ENCODE measurements around the gene AURKAIP1. TPM values are rescaled to one million over a fixed set of nuclear protein-coding genes. Genes with fewer than 3 reads are reported as not detected.

Gene AURKAIP1
- total and polyA plus RNA-seq, 9 of the 15 experiments (the other 6 are each of a cell fraction or from before 2014, with no cell fraction given), result 7.8 to 478 (median 92.0) TPM

DNA sequence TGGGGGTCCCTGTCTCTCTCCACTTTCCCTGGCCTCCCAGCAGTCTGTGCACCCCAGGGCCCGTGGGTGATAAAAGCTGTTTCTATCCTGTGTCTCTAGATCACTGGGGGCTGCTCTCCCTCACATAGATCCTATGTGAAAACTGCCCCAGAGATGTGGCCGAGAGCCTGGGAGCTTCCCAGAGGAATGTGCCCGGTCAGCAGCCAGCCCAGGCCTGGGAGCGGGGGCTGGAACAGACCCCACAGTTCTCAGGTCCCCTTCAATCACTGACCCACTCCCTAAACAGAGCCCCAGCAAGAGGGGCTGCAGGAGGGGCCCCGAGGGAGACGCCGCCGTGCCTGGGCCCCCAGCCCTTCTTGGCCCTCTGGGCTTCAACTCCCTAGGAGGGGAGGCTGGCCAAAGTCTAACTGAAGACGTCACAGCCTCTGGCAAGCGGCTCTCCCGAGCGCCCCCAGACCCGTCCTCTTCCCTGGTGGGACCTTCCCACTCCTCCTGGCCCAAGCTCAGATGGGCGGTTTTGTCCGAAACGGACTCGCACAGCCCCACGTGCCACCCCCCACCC, 17.1 kb downstream of the AURKAIP1 start:
- BruUV-seq (replicated peaks), result TSS peak; percentile 81
- Histone ChIP-seq H3K9me3 (replicated peaks; ENCODE audit: control insufficient read depth, insufficient read depth, low read depth, low read length) (0 out of 2 replicates have a peak, but pooled peaks cover 2% of the 10 kb centered on the region), H3K27ac (ENCODE audit: extremely low read depth, low read depth, low read length) (peak overlapping the region; percentile 74), H3K9me1 (ENCODE audit: control insufficient read depth, insufficient read depth, low read length) (no peaks in the 10 kb centered on the region), H3K4me2 (ENCODE audit: insufficient read depth, low read length) (peak overlapping the region; percentile 71), H2AFZ (ENCODE audit: low read depth, low read length) (peak overlapping the region; percentile 99), H3K9ac (ENCODE audit: insufficient read depth in 1 of 2, low read depth in 2 of 2, low read length in 2 of 2) (peak overlapping the region; percentile 74 to 89), H3K4me1 (replicated peaks in 1 of 2; ENCODE audit: control insufficient read depth in 2 of 2, insufficient read depth in 2 of 2, low read length in 2 of 2) (peaks cover 19 to 86% of the 10 kb centered on the region in 2 experiments), H4K20me1 (replicated peaks; ENCODE audit: control insufficient read depth, insufficient read depth, low read length) (no peaks in the 10 kb centered on the region), H3K4me3 (peak overlapping the region; percentile 33), H3K36me3 (ENCODE audit: control insufficient read depth, insufficient read depth, low read length) (no peaks in the 10 kb centered on the region), H3K27me3 (ENCODE audit: control insufficient read depth in 2 of 2, insufficient read depth in 2 of 2, low read length in 2 of 2) (no peaks in the 10 kb centered on the region; a peak in 1 of 5 replicates), H3K79me2 (ENCODE audit: control insufficient read depth, insufficient read depth, low read length) (peaks cover 10% of the 10 kb centered on the region; the same call in 2 of the 3 replicates)
- ATAC-seq (peak; percentile 6), DNase-seq (ENCODE audit: extremely low read depth in 1 of 4, low spot score in 3 of 4) (no peak), FAIRE-seq (peak; percentile 6)
- ChIA-PET CTCF (ENCODE audit: low intra/inter-chr PET ratio) (no interaction called here), POLR2A (interaction anchor here (1.0 to 1.3 kb wide), 2 partner anchors 12 to 14 kb away, joined by 3 to 5 read pairs; no protein-coding TSS in a partner anchor)
- intact Hi-C loops (cut with micrococcal nuclease), result no loop called here
- in situ Hi-C loops (cut with MboI), result no loop called here
- 40% methylated on average over 18 of the region's 18 CpGs for WGBS (ENCODE audit: insufficient coverage, low coverage, missing lambda C conversion rate)
- TF ChIP-seq HNRNPUL1 (IDR thresholded peaks at IDR 0.05; ENCODE audit: low read length) (no peak), TBP (optimal IDR thresholded peaks at IDR 0.05; ENCODE audit: low read depth, low read length) (no peak), ARNT (IDR thresholded peaks at IDR 0.05) (0 out of 4 replicates have a peak, but pooled peaks of 1 of the 2 experiments have one; percentile 11), KLF13 (tag; IDR thresholded peaks at IDR 0.05; ENCODE audit: borderline replicate concordance, low read depth) (no peak), ZNF766 (CRISPR knock-in tag; conservative IDR thresholded peaks at IDR 0.05) (no peak), ZNF561 (CRISPR knock-in tag; conservative IDR thresholded peaks at IDR 0.05) (no peak), NR4A1 (CRISPR knock-in tag; IDR thresholded peaks at IDR 0.05) (no peak), NR4A1 (tag; IDR thresholded peaks at IDR 0.05) (no peak), RNF2 (IDR thresholded peaks at IDR 0.05) (no peak)
- TF ChIP-seq, protein P1, sequence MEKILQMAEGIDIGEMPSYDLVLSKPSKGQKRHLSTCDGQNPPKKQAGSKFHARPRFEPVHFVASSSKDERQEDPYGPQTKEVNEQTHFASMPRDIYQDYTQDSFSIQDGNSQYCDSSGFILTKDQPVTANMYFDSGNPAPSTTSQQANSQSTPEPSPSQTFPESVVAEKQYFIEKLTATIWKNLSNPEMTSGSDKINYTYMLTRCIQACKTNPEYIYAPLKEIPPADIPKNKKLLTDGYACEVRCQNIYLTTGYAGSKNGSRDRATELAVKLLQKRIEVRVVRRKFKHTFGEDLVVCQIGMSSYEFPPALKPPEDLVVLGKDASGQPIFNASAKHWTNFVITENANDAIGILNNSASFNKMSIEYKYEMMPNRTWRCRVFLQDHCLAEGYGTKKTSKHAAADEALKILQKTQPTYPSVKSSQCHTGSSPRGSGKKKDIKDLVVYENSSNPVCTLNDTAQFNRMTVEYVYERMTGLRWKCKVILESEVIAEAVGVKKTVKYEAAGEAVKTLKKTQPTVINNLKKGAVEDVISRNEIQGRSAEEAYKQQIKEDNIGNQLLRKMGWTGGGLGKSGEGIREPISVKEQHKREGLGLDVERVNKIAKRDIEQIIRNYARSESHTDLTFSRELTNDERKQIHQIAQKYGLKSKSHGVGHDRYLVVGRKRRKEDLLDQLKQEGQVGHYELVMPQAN (IDR thresholded peaks at IDR 0.05; ENCODE audit: borderline replicate concordance), result 0 out of 2 replicates have a peak, but pooled peaks have one; percentile 14
- TF ChIP-seq, protein P2, sequence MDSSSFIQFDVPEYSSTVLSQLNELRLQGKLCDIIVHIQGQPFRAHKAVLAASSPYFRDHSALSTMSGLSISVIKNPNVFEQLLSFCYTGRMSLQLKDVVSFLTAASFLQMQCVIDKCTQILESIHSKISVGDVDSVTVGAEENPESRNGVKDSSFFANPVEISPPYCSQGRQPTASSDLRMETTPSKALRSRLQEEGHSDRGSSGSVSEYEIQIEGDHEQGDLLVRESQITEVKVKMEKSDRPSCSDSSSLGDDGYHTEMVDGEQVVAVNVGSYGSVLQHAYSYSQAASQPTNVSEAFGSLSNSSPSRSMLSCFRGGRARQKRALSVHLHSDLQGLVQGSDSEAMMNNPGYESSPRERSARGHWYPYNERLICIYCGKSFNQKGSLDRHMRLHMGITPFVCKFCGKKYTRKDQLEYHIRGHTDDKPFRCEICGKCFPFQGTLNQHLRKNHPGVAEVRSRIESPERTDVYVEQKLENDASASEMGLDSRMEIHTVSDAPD (CRISPR knock-in tag; IDR thresholded peaks at IDR 0.05), result no peak
- TF ChIP-seq, protein P3, sequence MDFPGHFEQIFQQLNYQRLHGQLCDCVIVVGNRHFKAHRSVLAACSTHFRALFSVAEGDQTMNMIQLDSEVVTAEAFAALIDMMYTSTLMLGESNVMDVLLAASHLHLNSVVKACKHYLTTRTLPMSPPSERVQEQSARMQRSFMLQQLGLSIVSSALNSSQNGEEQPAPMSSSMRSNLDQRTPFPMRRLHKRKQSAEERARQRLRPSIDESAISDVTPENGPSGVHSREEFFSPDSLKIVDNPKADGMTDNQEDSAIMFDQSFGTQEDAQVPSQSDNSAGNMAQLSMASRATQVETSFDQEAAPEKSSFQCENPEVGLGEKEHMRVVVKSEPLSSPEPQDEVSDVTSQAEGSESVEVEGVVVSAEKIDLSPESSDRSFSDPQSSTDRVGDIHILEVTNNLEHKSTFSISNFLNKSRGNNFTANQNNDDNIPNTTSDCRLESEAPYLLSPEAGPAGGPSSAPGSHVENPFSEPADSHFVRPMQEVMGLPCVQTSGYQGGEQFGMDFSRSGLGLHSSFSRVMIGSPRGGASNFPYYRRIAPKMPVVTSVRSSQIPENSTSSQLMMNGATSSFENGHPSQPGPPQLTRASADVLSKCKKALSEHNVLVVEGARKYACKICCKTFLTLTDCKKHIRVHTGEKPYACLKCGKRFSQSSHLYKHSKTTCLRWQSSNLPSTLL (IDR thresholded peaks at IDR 0.05), result no peak

All from K562 (cell line).